ENCODE measurements around the gene PTPRN2. TPM values are rescaled to one million over a fixed set of nuclear protein-coding genes. Genes with fewer than 3 reads are reported as not detected.

PTPRN2 gene
- total and polyA plus RNA-seq, 2 of the 13 experiments (the other 11 are each of a cell fraction or from before 2014, with no cell fraction given): 2.5 to 24.2 TPM

DNA sequence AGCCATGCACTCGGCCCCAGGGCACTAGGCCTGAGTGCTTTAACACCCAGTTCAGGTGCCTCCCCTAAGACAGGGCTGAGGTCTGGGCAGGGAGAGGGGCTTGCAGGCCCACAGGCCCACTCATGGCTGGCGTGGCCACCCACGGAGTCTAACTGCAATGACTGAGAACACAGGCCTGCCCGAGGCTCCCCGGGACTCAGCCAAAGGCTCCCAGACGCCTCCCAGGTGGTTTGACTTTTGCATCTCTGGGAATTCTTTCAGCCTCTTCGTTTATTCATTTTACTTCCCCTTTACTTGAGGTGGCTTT lies 37.3 kb downstream of the PTPRN2 start:
- no peak overlapping the region for H3K4me3 ChIP-seq (replicated peaks in 1 of 3; ENCODE audit: insufficient read depth in 1 of 3, low read depth in 2 of 3, low read length in 3 of 3)
- H3K9ac ChIP-seq (ENCODE audit: insufficient read depth, low read depth, low read length): no peak overlapping the region
- no peaks in the 10 kb centered on the region for H3K4me1 ChIP-seq (ENCODE audit: insufficient read depth, low read length)
- H3K27me3 ChIP-seq (ENCODE audit: control insufficient read depth in 1 of 2, insufficient read depth in 2 of 2, low read length in 2 of 2): no peaks in the 10 kb centered on the region
- ATAC-seq (no peak), DNase-seq (ENCODE audit: low spot score) (no peak), FAIRE-seq (no peak)
- no TSS peak for BruUV-seq (replicated peaks)
- in situ Hi-C loops (cut with HindIII; ENCODE audit: extremely low pct_ligation_motif_present, low pct_unique_long_range_greater_than_20kb) (no loop called here), intact Hi-C loops (cut with micrococcal nuclease; ENCODE audit: unreplicated experiment) (no loop called here)
- peaks cover 18% of the 10 kb centered on the region for H3K79me2 ChIP-seq (ENCODE audit: insufficient read depth, low read length)
- no peak for TF ChIP-seq SIX1 (CRISPR knock-in tag; IDR thresholded peaks at IDR 0.05; ENCODE audit: borderline replicate concordance)
- TF ChIP-seq CC2D1A (CRISPR knock-in tag; IDR thresholded peaks at IDR 0.05): no peak
- no peak for TF ChIP-seq TEAD3 (CRISPR knock-in tag; optimal IDR thresholded peaks at IDR 0.05; ENCODE audit: borderline replicate concordance)
- TF ChIP-seq KLF16 (CRISPR knock-in tag; IDR thresholded peaks at IDR 0.05): no peak
- TF ChIP-seq, protein P1, sequence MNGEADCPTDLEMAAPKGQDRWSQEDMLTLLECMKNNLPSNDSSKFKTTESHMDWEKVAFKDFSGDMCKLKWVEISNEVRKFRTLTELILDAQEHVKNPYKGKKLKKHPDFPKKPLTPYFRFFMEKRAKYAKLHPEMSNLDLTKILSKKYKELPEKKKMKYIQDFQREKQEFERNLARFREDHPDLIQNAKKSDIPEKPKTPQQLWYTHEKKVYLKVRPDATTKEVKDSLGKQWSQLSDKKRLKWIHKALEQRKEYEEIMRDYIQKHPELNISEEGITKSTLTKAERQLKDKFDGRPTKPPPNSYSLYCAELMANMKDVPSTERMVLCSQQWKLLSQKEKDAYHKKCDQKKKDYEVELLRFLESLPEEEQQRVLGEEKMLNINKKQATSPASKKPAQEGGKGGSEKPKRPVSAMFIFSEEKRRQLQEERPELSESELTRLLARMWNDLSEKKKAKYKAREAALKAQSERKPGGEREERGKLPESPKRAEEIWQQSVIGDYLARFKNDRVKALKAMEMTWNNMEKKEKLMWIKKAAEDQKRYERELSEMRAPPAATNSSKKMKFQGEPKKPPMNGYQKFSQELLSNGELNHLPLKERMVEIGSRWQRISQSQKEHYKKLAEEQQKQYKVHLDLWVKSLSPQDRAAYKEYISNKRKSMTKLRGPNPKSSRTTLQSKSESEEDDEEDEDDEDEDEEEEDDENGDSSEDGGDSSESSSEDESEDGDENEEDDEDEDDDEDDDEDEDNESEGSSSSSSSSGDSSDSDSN (CRISPR knock-in tag; IDR thresholded peaks at IDR 0.05): no peak
- no peak for TF ChIP-seq ZNF678 (CRISPR knock-in tag; IDR thresholded peaks at IDR 0.05)
- TF ChIP-seq, protein P2, sequence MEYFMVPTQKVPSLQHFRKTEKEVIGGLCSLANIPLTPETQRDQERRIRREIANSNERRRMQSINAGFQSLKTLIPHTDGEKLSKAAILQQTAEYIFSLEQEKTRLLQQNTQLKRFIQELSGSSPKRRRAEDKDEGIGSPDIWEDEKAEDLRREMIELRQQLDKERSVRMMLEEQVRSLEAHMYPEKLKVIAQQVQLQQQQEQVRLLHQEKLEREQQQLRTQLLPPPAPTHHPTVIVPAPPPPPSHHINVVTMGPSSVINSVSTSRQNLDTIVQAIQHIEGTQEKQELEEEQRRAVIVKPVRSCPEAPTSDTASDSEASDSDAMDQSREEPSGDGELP (IDR thresholded peaks at IDR 0.05; ENCODE audit: borderline replicate concordance, low read depth): no peak
- TF ChIP-seq ZNF687 (CRISPR knock-in tag; IDR thresholded peaks at IDR 0.05): no peak
- no peak for TF ChIP-seq TCF12 (IDR thresholded peaks at IDR 0.05)
- no peak for TF ChIP-seq TCF12 (CRISPR knock-in tag; IDR thresholded peaks at IDR 0.05)
- no peak for TF ChIP-seq SUZ12 (IDR thresholded peaks at IDR 0.05; ENCODE audit: low read depth, low read length)
- TF ChIP-seq MTF1 (CRISPR knock-in tag; IDR thresholded peaks at IDR 0.05): no peak
- no peak for TF ChIP-seq NCOA5 (CRISPR knock-in tag; IDR thresholded peaks at IDR 0.05)
- TF ChIP-seq BCL6 (CRISPR knock-in tag; IDR thresholded peaks at IDR 0.05): no peak
- TF ChIP-seq SP4 (CRISPR knock-in tag; IDR thresholded peaks at IDR 0.05): no peak
- TF ChIP-seq HOXA9 (CRISPR knock-in tag; IDR thresholded peaks at IDR 0.05; ENCODE audit: borderline replicate concordance): no peak
- H2AFZ ChIP-seq (ENCODE audit: low read length): no peak overlapping the region
- 95% methylated on average over 6 of the region's 7 CpGs for WGBS (ENCODE audit: low lambda C conversion rate)
- ChIA-PET POLR2A (no interaction called here), CTCF (ENCODE audit: low intra/inter-chr PET ratio, low total read pairs) (no interaction called here)
- H3K4me2 ChIP-seq (ENCODE audit: low read depth, low read length): no peak overlapping the region
- no peaks in the 10 kb centered on the region for H3K9me3 ChIP-seq (ENCODE audit: low read length)
- H3K36me3 ChIP-seq (replicated peaks in 1 of 2; ENCODE audit: control insufficient read depth in 1 of 2, insufficient read depth in 2 of 2, low read length in 2 of 2): peaks cover 0 to 3% of the 10 kb centered on the region in 2 experiments; a peak in 3 of 5 replicates
- H4K20me1 ChIP-seq (ENCODE audit: insufficient read depth, low read length): peaks cover 67% of the 10 kb centered on the region
- H3K27ac ChIP-seq (ENCODE audit: extremely low read length, insufficient read depth, low read length): no peak overlapping the region
